Upper lobe of left lung (tissue), 6 donors: ENCODE results near the gene MLST8. TPM values are rescaled to one million over a fixed set of nuclear protein-coding genes. Genes with fewer than 3 reads are reported as not detected.
"Not testable (repeated sequence)": the region's sequence is repeated elsewhere in the genome, so short reads cannot be mapped to it uniquely, and the experiment has no call there.

Experiments
- ATAC-seq, 2 donors: fragments of 200-7000 bp; cut with Tn5 transposase; one replicate each; pipeline ENCODE4 v1.9.1; 2022; ENCODE audit warnings: mild to moderate bottlenecking in 2 of 2, moderate library complexity in 2 of 2; ENCODE audit not compliant: low FRiP score in 2 of 2
- DNase-seq, 2 donors: peaks; one replicate each; pipeline ENCODE4 v3.0.0-alpha.2; 2019 to 2020
- H3K27ac ChIP-seq, 4 donors: fragments of 200-600 bp; sonication (generic); one replicate each; pipeline ENCODE4 v1.5.1; 2016 to 2019
- H3K27me3 ChIP-seq, 4 donors: fragments of 200-600 bp; sonication (generic); one replicate each; pipeline ENCODE4 v1.5.1; 2017 to 2019
- H3K36me3 ChIP-seq, 4 donors: fragments of 200-600 bp; sonication (generic); one replicate each; pipeline ENCODE4 v1.5.1; 2016 to 2019
- H3K4me1 ChIP-seq, 4 donors: fragments of 200-600 bp; sonication (generic); one replicate each; pipeline ENCODE4 v1.5.1; 2018 to 2019
- H3K4me3 ChIP-seq, 4 donors: fragments of 200-600 bp; sonication (generic); one replicate each; pipeline ENCODE4 v1.5.1; 2017 to 2019; ENCODE audit warnings: mild to moderate bottlenecking in 2 of 4, moderate library complexity in 1 of 4
- H3K9me3 ChIP-seq, 4 donors: fragments of 200-600 bp; sonication (generic); one replicate each; pipeline ENCODE4 v1.5.1; 2018 to 2019
- EP300 ChIP-seq, 4 donors: sonication (generic); formaldehyde crosslinking; IDR thresholded peaks; one replicate each; pipeline ENCODE4 v1.5.1; 2017; ENCODE audit warnings: antibody characterized with exemption in 4 of 4, control low read depth in 2 of 4
- POLR2A ChIP-seq, 4 donors: fragments of 450-650 bp; IDR thresholded peaks; one replicate each; pipeline ENCODE4 v1.5.1; 2016 to 2017; ENCODE audit warnings: antibody characterized with exemption in 4 of 4, mild to moderate bottlenecking in 2 of 4
- POLR2AphosphoS5 ChIP-seq, 2 donors: sonication (generic); formaldehyde crosslinking; IDR thresholded peaks; one replicate each; pipeline ENCODE4 v1.5.1; 2017; ENCODE audit warnings: antibody characterized with exemption in 2 of 2
- WGBS, 2 donors: methylation state at CpG; one replicate each; pipeline ENCODE4 v1.1.5; 2017 to 2018; 5-methylcytosine and 5-hydroxymethylcytosine counted together
- total RNA-seq, 6 donors: library from RNA; depleted of rRNA in 4 of 6; stranded (reverse); fragments of >200 nt in 4 of 6; gene quantifications; one replicate each; pipeline versions ENCODE4 v1.1.0 to v1.2.1, GENCODE V29; 2016 to 2021
- TF ChIP-seq, protein P1 (sequence below), 6 experiments: fragments of 450-650 bp in 4 of 6; fragments of 200-600 bp in 2 of 6; sonication (generic) in 2 of 6; IDR thresholded peaks; one replicate each; pipeline ENCODE4 v1.5.1; 2016 to 2019; ENCODE audit warnings: antibody characterized with exemption in 6 of 6
- donor health status: DM: no; HTN: no; CAD: no; lungs with moderate emphysema.
- donor health status: DM: no; HTN: yes; CAD: no; lungs with severe emphysema.

MLST8 gene
- total RNA-seq, 6 donors from 2014 or later = 24.6 to 93.2 (median 47.7) TPM

DNA sequence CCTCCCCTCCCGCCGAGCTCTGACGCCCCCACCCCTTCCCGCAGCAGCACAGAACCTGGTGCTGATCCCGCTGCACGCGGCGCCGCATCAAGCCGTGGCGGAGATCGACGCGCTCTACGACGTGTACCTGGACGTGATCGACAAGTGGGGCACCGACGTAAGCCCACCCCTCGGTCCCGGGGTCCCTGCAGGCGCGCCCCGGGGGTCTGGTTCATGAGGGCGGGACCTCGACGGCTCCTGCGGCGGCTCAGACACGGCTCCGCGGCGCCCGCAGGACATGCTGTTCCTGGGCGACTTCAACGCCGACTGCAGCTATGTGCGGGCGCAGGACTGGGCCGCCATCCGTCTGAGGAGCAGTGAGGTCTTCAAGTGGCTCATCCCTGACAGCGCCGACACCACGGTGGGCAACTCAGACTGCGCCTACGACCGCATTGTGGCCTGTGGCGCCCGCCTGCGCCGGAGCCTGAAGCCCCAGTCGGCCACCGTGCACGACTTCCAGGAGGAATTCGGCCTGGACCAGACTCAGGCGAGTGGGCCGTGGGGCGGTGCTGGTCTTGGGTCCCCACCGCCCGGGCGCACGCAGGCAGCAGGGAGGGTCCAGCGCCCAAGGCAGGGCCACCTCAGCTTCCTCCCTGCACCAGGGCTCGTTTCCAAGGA, 32.4 kb downstream of the MLST8 start:
- 13 to 30% methylated on average over 10 to 32 of the region's 65 CpGs for WGBS, 2 donors
- H3K27ac ChIP-seq = no peak overlapping the region
- H3K27me3 ChIP-seq = peaks cover 0 to 19% (median 10%) of the 10 kb centered on the region in 4 donors
- TF ChIP-seq POLR2A (IDR thresholded peaks at IDR 0.05) (no peak), POLR2AphosphoS5 (IDR thresholded peaks at IDR 0.05) (no peak), EP300 (IDR thresholded peaks at IDR 0.05) (no peak)
- TF ChIP-seq, protein P1, sequence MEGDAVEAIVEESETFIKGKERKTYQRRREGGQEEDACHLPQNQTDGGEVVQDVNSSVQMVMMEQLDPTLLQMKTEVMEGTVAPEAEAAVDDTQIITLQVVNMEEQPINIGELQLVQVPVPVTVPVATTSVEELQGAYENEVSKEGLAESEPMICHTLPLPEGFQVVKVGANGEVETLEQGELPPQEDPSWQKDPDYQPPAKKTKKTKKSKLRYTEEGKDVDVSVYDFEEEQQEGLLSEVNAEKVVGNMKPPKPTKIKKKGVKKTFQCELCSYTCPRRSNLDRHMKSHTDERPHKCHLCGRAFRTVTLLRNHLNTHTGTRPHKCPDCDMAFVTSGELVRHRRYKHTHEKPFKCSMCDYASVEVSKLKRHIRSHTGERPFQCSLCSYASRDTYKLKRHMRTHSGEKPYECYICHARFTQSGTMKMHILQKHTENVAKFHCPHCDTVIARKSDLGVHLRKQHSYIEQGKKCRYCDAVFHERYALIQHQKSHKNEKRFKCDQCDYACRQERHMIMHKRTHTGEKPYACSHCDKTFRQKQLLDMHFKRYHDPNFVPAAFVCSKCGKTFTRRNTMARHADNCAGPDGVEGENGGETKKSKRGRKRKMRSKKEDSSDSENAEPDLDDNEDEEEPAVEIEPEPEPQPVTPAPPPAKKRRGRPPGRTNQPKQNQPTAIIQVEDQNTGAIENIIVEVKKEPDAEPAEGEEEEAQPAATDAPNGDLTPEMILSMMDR (IDR thresholded peaks at IDR 0.05) = no peak
- ATAC-seq = no peak
- H3K4me1 ChIP-seq = peaks cover 12 to 21% (median 19%) of the 10 kb centered on the region in 4 donors
- DNase-seq = peak in 1 of 2 donors; percentile 85
- H3K4me3 ChIP-seq = peak overlapping the region in 1 of 4 donors; percentile 9
- H3K36me3 ChIP-seq = peaks cover 16 to 50% (median 38%) of the 10 kb centered on the region in 4 donors
- H3K9me3 ChIP-seq = no peaks in the 10 kb centered on the region

DNA sequence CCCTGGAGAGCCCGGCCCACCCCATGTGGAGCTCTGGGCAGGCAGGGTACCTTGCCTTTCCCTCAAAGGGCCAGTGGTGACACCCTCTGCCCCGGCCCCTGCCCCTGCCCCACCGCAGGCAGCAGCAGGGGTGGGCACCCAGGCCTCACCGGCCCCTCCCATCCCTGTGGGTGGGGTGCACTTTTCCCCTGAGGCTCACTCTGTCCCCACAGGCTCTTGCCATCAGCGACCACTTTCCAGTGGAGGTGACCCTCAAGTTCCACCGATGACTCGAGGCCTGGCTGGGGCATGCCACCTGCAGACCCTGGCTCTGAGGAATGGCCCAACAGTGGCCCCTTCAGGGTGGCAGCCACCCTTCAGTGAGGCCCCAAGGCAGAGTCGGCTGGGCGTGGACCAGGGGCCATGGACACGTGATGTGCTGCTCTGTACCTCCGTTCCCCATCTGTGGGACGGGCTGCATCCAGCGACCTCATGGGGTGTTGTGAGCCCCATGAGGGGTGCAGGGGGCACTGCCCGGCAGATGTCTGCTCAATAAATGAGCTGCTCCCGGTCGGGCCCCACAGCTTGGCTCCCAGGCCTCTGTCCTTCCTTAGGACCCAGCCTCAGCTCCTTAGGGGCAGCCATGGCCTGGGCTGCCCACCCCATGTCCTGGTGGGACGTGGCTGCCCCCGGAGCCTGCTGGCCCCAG, 33.0 kb downstream of the MLST8 start:
- Histone ChIP-seq H3K27ac (no peak overlapping the region), H3K4me3 (no peak overlapping the region), H3K9me3 (no peaks in the 10 kb centered on the region), H3K27me3 (peaks cover 0 to 19% (median 10%) of the 10 kb centered on the region in 4 donors), H3K36me3 (peaks cover 14 to 50% (median 38%) of the 10 kb centered on the region in 4 donors), H3K4me1 (peaks cover 12 to 22% (median 21%) of the 10 kb centered on the region in 4 donors)
- ATAC-seq (no peak), DNase-seq (peak in 1 of 2 donors; percentile 58)
- TF ChIP-seq, protein P1 (IDR thresholded peaks at IDR 0.05) = no peak
- TF ChIP-seq POLR2A (IDR thresholded peaks at IDR 0.05) (no peak), POLR2AphosphoS5 (IDR thresholded peaks at IDR 0.05) (no peak), EP300 (IDR thresholded peaks at IDR 0.05) (no peak)
- 63% methylated on average over 18 of the region's 18 CpGs; no CpG with 5 or more reads in 1 of the 2 donors for WGBS, 2 donors

DNA sequence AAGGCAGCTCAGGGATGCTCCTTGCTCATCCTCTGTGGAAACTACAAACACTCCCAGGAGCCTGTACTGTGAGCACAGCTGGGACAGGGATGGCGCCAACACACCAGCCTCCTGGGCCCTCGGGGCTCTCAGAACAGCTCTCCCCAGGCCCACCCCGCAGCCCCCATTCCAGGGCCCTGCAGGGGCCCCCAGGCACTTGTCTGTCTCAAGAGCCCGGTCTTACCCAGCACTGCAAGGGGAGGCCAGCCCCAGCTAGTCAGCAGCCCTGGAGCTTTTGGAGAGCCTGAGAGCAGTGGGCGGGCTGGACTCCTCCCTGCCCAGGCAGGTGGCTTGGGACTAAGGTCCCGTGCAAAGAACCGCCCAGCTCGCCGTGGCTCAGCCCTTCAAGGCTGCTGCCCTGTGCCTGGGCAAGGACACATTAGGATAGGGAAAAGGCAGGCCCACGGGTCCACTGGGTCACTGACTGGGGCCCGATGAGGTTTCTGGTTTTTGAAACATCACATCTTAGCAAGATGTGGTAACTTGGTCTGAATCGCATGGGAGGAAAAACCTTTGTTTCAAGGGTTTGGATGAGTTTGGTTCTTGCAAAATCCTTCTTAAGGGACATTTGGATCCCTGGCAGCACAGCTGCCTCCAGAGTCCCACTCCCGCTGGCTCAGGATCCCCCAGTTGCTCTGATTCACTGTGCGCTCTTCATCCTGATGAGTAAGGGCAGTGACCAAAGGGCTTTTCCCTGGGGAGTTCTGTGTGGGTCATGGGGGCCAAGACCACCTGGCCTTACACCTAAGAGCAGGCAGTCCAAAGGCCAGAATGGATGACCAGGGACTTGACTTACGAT, 33.8 kb downstream of the MLST8 start:
- 80 to 87% methylated on average over 8 to 13 of the region's 15 CpGs for WGBS, 2 donors

DNA sequence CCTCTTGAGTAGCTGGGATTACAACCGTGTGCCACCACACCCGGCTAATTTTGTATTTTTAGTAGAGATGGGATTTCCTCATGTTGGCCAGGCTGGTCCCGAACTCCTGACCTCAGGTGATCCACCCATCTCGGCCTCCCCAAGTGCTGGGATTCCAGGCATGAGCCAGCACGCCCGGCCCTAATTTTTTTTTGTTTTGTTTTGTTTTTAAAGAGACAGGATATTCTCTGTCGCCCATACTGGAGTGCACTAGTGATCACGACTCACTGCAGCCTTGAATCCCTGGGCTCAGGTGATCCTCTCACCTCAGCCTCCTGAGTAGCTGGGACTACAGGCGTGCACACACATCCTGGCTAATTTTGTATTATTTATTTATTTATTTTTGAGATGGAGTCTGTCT, 35.1 kb downstream of the MLST8 start:
- Histone ChIP-seq H3K4me1 (peaks cover 12 to 22% (median 21%) of the 10 kb centered on the region in 4 donors), H3K27me3 (peaks cover 0 to 19% (median 10%) of the 10 kb centered on the region in 4 donors), H3K36me3 (peaks cover 12 to 50% (median 37%) of the 10 kb centered on the region in 4 donors)
- WGBS, 2 donors = 82 to 88% methylated on average over 9 of the region's 9 CpGs
- H3K27ac ChIP-seq, H3K4me3 ChIP-seq, ATAC-seq, H3K9me3 ChIP-seq, DNase-seq: not testable (repeated sequence)

More for the DNA sequence above, 33.8 kb downstream of the MLST8 start:
- peaks cover 12 to 22% (median 21%) of the 10 kb centered on the region in 4 donors for H3K4me1 ChIP-seq
- TF ChIP-seq, protein P1 (IDR thresholded peaks at IDR 0.05) = no peak
- TF ChIP-seq POLR2AphosphoS5 (IDR thresholded peaks at IDR 0.05) (no peak), POLR2A (IDR thresholded peaks at IDR 0.05) (no peak), EP300 (IDR thresholded peaks at IDR 0.05) (no peak)
- no peak overlapping the region for H3K27ac ChIP-seq
- no peak overlapping the region for H3K4me3 ChIP-seq
- H3K36me3 ChIP-seq = peaks cover 10 to 50% (median 37%) of the 10 kb centered on the region in 4 donors
- ATAC-seq (no peak), DNase-seq (peak in 1 of 2 donors; percentile 68)
- no peaks in the 10 kb centered on the region for H3K9me3 ChIP-seq
- H3K27me3 ChIP-seq = peaks cover 0 to 19% (median 10%) of the 10 kb centered on the region in 4 donors
